ENCODE data around the gene MS4A4E.

DNA sequence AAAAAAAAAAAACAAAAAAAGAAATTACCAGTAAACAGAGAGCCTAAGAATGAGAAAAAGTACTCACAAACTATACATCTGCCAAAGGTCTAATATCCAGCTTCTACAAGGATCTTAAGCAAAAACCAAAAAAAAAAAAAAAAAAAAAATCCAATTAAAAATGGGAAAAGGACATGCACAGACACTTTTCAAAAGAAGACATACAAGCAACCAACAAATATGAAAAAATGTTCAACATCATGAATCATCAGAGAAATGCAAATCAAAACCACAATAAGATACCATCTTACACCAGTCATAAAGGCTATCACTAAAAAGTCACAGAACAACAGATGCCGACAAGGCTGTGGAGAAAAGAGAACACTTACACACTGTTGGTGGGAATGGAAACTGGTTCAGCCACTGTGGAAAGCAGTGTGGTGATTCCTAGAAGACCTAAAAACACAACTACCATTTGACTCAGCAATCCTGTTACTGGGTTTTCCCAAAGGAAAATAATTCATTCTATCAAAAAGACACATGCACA is 78.3 kb downstream of the MS4A4E start:
- no peak for TF ChIP-seq POLR2A (IDR thresholded peaks at IDR 0.05)
- TF ChIP-seq, protein P1, sequence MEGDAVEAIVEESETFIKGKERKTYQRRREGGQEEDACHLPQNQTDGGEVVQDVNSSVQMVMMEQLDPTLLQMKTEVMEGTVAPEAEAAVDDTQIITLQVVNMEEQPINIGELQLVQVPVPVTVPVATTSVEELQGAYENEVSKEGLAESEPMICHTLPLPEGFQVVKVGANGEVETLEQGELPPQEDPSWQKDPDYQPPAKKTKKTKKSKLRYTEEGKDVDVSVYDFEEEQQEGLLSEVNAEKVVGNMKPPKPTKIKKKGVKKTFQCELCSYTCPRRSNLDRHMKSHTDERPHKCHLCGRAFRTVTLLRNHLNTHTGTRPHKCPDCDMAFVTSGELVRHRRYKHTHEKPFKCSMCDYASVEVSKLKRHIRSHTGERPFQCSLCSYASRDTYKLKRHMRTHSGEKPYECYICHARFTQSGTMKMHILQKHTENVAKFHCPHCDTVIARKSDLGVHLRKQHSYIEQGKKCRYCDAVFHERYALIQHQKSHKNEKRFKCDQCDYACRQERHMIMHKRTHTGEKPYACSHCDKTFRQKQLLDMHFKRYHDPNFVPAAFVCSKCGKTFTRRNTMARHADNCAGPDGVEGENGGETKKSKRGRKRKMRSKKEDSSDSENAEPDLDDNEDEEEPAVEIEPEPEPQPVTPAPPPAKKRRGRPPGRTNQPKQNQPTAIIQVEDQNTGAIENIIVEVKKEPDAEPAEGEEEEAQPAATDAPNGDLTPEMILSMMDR (IDR thresholded peaks at IDR 0.05), result no peak
